Measurements from ENCODE around the gene GPR3.
"Not testable (repeated sequence)": the region's sequence is repeated elsewhere in the genome, so short reads cannot be mapped to it uniquely, and the experiment has no call there.

The GPR3 gene

GRCh38 chr1:27405074-27405473, 12.7 kb downstream of the GPR3 start:
- in situ Hi-C loops (cut with MboI; ENCODE audit: low pct_unique_long_range_greater_than_20kb, low sequenced_read_pairs, unreplicated experiment): no loop called here
- TF ChIP-seq CTCF (IDR thresholded peaks at IDR 0.05; ENCODE audit: extremely low read depth, insufficient read depth, missing control alignments): no peak
- DNase-seq (ENCODE audit: low spot score): no peak

- DNase-seq (ENCODE audit: low spot score); in situ Hi-C loops (cut with MboI; ENCODE audit: low pct_unique_long_range_greater_than_20kb, low sequenced_read_pairs, unreplicated experiment): not testable (repeated sequence)
Observed at GRCh38 chr1:27405598-27406361, 13.4 kb downstream of the GPR3 start.

- TF ChIP-seq CTCF (IDR thresholded peaks at IDR 0.05; ENCODE audit: extremely low read depth, insufficient read depth, missing control alignments): no peak
- DNase-seq (ENCODE audit: low spot score): no peak
- in situ Hi-C loops (cut with MboI; ENCODE audit: low pct_unique_long_range_greater_than_20kb, low sequenced_read_pairs, unreplicated experiment): no loop called here
Observed at GRCh38 chr1:27406362-27406680, 13.9 kb downstream of the GPR3 start.

- DNase-seq (ENCODE audit: low spot score); in situ Hi-C loops (cut with MboI; ENCODE audit: low pct_unique_long_range_greater_than_20kb, low sequenced_read_pairs, unreplicated experiment): not testable (repeated sequence)
Observed at GRCh38 chr1:27406791-27407190, 14.4 kb downstream of the GPR3 start.

- in situ Hi-C loops (cut with MboI; ENCODE audit: low pct_unique_long_range_greater_than_20kb, low sequenced_read_pairs, unreplicated experiment): no loop called here
- no peak for DNase-seq (ENCODE audit: low spot score)
- no peak for TF ChIP-seq CTCF (IDR thresholded peaks at IDR 0.05; ENCODE audit: extremely low read depth, insufficient read depth, missing control alignments)
Observed at GRCh38 chr1:27408151-27408550, 15.7 kb downstream of the GPR3 start.

- in situ Hi-C loops (cut with MboI; ENCODE audit: low pct_unique_long_range_greater_than_20kb, low sequenced_read_pairs, unreplicated experiment): no loop called here
- DNase-seq (ENCODE audit: low spot score): no peak
- TF ChIP-seq CTCF (IDR thresholded peaks at IDR 0.05; ENCODE audit: extremely low read depth, insufficient read depth, missing control alignments): no peak
Observed at GRCh38 chr1:27409669-27410068, 17.2 kb downstream of the GPR3 start.

- no peak for TF ChIP-seq CTCF (IDR thresholded peaks at IDR 0.05; ENCODE audit: extremely low read depth, insufficient read depth, missing control alignments)
- in situ Hi-C loops (cut with MboI; ENCODE audit: low pct_unique_long_range_greater_than_20kb, low sequenced_read_pairs, unreplicated experiment): no loop called here
- DNase-seq (ENCODE audit: low spot score): no peak
Observed at GRCh38 chr1:27410709-27411108, 18.3 kb downstream of the GPR3 start.

GRCh38 chr1:27412502-27412901, 20.1 kb downstream of the GPR3 start:
- no peak for DNase-seq (ENCODE audit: low spot score)
- in situ Hi-C loops (cut with MboI; ENCODE audit: low pct_unique_long_range_greater_than_20kb, low sequenced_read_pairs, unreplicated experiment): no loop called here
- TF ChIP-seq CTCF (IDR thresholded peaks at IDR 0.05; ENCODE audit: extremely low read depth, insufficient read depth, missing control alignments): no peak

Data from GM13977 (cell line).